KBM-7 (cell line): ENCODE measurements around the gene GLS2.
"Not testable (repeated sequence)": the region's sequence is repeated elsewhere in the genome, so short reads cannot be mapped to it uniquely, and the experiment has no call there.

Experiments
- DNase-seq: peaks from one replicate; pipeline ENCODE4 v3.0.0-alpha.2; 2015
- in situ Hi-C: fragments of 300-500 bp; cut with MboI; formaldehyde crosslinking; loops from 2 replicates; pipeline ENCODE4 v1.14.3; 2020; ENCODE audit warnings: low sequenced_read_pairs, low pct_unique_long_range_greater_than_20kb, mixed read lengths

Gene GLS2

GRCh38 chr12:56494481-56494880 is 6.5 kb upstream of the GLS2 start:
- in situ Hi-C loops, DNase-seq: not testable (repeated sequence)

GRCh38 chr12:56494106-56494415 is 6.1 kb upstream of the GLS2 start:
- DNase-seq, in situ Hi-C loops: not testable (repeated sequence)

- in situ Hi-C loops, DNase-seq: not testable (repeated sequence)
These were observed 5.6 kb upstream of the GLS2 start for GRCh38 chr12:56493409-56494105.

- in situ Hi-C loops: no loop called here
- no peak for DNase-seq
These were observed 2.4 kb upstream of the GLS2 start for GRCh38 chr12:56490360-56490759.

- in situ Hi-C loops: no loop called here
- no peak for DNase-seq
These were observed 417 bp downstream of the GLS2 start for GRCh38 chr12:56487448-56488040.

- in situ Hi-C loops: no loop called here
These were observed 1.3 kb downstream of the GLS2 start for GRCh38 chr12:56486694-56487093.

GRCh38 chr12:56484566-56484965 is 3.4 kb downstream of the GLS2 start:
- in situ Hi-C loops: no loop called here
- DNase-seq: no peak

More at GRCh38 chr12:56486694-56487093, 1.3 kb downstream of the GLS2 start:
- no peak for DNase-seq

GRCh38 chr12:56479625-56480024 is 8.3 kb downstream of the GLS2 start:
- in situ Hi-C loops: no loop called here
- no peak for DNase-seq

- in situ Hi-C loops: no loop called here
- no peak for DNase-seq
These were observed 10.3 kb downstream of the GLS2 start for GRCh38 chr12:56477521-56478225.

GRCh38 chr12:56476972-56477432 is 11.0 kb downstream of the GLS2 start:
- in situ Hi-C loops: no loop called here
- DNase-seq: no peak

- DNase-seq: no peak
- in situ Hi-C loops: no loop called here
These were observed 11.8 kb downstream of the GLS2 start for GRCh38 chr12:56476143-56476542.

GRCh38 chr12:56474389-56474788 is 13.6 kb downstream of the GLS2 start:
- in situ Hi-C loops: no loop called here

GRCh38 chr12:56469007-56469930 is 18.7 kb downstream of the GLS2 start:
- in situ Hi-C loops: no loop called here
- no peak for DNase-seq

More at GRCh38 chr12:56474389-56474788, 13.6 kb downstream of the GLS2 start:
- DNase-seq: no peak

- peak; percentile 95 for DNase-seq
- in situ Hi-C loops: no loop called here
These were observed 19.6 kb downstream of the GLS2 start, which contains the start of gene SPRYD4 for GRCh38 chr12:56468216-56469006. Gene SPRYD4 (plus strand): TSS chr12:56468578. CDS start chr12:56468592, 14 bp downstream.

- no peak for DNase-seq
- in situ Hi-C loops: no loop called here
These were observed 25.4 kb downstream of the GLS2 start for GRCh38 chr12:56462565-56462964.

GRCh38 chr12:56461235-56462159 is 26.5 kb downstream of the GLS2 start:
- DNase-seq: no peak
- in situ Hi-C loops: no loop called here

- in situ Hi-C loops: no loop called here
- DNase-seq: no peak
These were observed 30.1 kb downstream of the GLS2 start for GRCh38 chr12:56457817-56458216.
